ENCODE data around the gene OCRL. TPM values are rescaled to one million over a fixed set of nuclear protein-coding genes. Genes with fewer than 3 reads are reported as not detected.

OCRL gene
- total and polyA plus RNA-seq, 2 donors from 2014 or later, result 9.4 to 20.0 TPM

- no peaks in the 10 kb centered on the region for H3K27me3 ChIP-seq (ENCODE audit: control insufficient read depth, insufficient read depth, low read length)
- H3K27ac ChIP-seq (ENCODE audit: low read depth in 2 of 2, low read length in 2 of 2), result no peak overlapping the region
- no peak overlapping the region for H3K4me3 ChIP-seq (ENCODE audit: low read length in 3 of 3)
- no peaks in the 10 kb centered on the region for H3K4me1 ChIP-seq (ENCODE audit: control insufficient read depth in 2 of 3, insufficient read depth in 2 of 3, low read depth in 1 of 3, low read length in 3 of 3)
- intact Hi-C loops (cut with DNase I), result no loop called here
- DNase-seq (no peak), FAIRE-seq (no peak)
- H3K9me3 ChIP-seq (ENCODE audit: control insufficient read depth in 2 of 3, insufficient read depth in 1 of 3, low read length in 3 of 3), result no peaks in the 10 kb centered on the region
- TF ChIP-seq CTCF (IDR thresholded peaks at IDR 0.05; ENCODE audit: borderline replicate concordance, extremely low read depth, insufficient read depth), result no peak
- no peaks in the 10 kb centered on the region for H3K36me3 ChIP-seq (ENCODE audit: control insufficient read depth in 2 of 3, insufficient read depth in 3 of 3, low read length in 3 of 3)
- H3K9ac ChIP-seq (ENCODE audit: low read length in 3 of 3), result no peak overlapping the region
Measured at GRCh38 chrX:129631849-129632248, 91.8 kb downstream of the OCRL start.

GRCh38 chrX:129632443-129632842, 92.4 kb downstream of the OCRL start:
- intact Hi-C loops (cut with DNase I), result no loop called here
- DNase-seq, result no peak
- Histone ChIP-seq H3K4me1 (ENCODE audit: control insufficient read depth in 2 of 3, insufficient read depth in 2 of 3, low read depth in 1 of 3, low read length in 3 of 3) (no peaks in the 10 kb centered on the region), H3K36me3 (ENCODE audit: control insufficient read depth in 2 of 3, insufficient read depth in 3 of 3, low read length in 3 of 3) (no peaks in the 10 kb centered on the region), H3K27me3 (ENCODE audit: control insufficient read depth, insufficient read depth, low read length) (no peaks in the 10 kb centered on the region), H3K9ac (ENCODE audit: low read length in 3 of 3) (no peak overlapping the region), H3K27ac (ENCODE audit: low read depth in 2 of 2, low read length in 2 of 2) (no peak overlapping the region), H3K4me3 (ENCODE audit: low read length in 3 of 3) (no peak overlapping the region), H3K9me3 (ENCODE audit: control insufficient read depth in 2 of 3, insufficient read depth in 1 of 3, low read length in 3 of 3) (no peaks in the 10 kb centered on the region)
- FAIRE-seq, result no peak
- no peak for TF ChIP-seq CTCF (IDR thresholded peaks at IDR 0.05; ENCODE audit: borderline replicate concordance, extremely low read depth, insufficient read depth)

GRCh38 chrX:129634541-129634940, 94.5 kb downstream of the OCRL start:
- intact Hi-C loops (cut with DNase I), result no loop called here

More at GRCh38 chrX:129634541-129634940, 94.5 kb downstream of the OCRL start:
- Histone ChIP-seq H3K4me1 (ENCODE audit: control insufficient read depth in 2 of 3, insufficient read depth in 2 of 3, low read depth in 1 of 3, low read length in 3 of 3) (no peaks in the 10 kb centered on the region), H3K27me3 (ENCODE audit: control insufficient read depth, insufficient read depth, low read length) (no peaks in the 10 kb centered on the region), H3K4me3 (ENCODE audit: low read length in 3 of 3) (no peak overlapping the region), H3K27ac (ENCODE audit: low read depth in 2 of 2, low read length in 2 of 2) (no peak overlapping the region), H3K36me3 (ENCODE audit: control insufficient read depth in 2 of 3, insufficient read depth in 3 of 3, low read length in 3 of 3) (no peaks in the 10 kb centered on the region), H3K9me3 (ENCODE audit: control insufficient read depth in 2 of 3, insufficient read depth in 1 of 3, low read length in 3 of 3) (no peaks in the 10 kb centered on the region), H3K9ac (ENCODE audit: low read length in 3 of 3) (no peak overlapping the region)
- FAIRE-seq (no peak), DNase-seq (no peak)
- no peak for TF ChIP-seq CTCF (IDR thresholded peaks at IDR 0.05; ENCODE audit: borderline replicate concordance, extremely low read depth, insufficient read depth)

All from kidney (tissue), 14 donors.